HL-60/S4 treated with phorbol 12-myristate 13-acetate at 8.2 ng/mL for 4 days and 3 days (cell line): Measurements from ENCODE around the gene HNF1A.

ENCODE experiments used
- in situ Hi-C: fragments of 300-500 bp; cut with MboI; formaldehyde crosslinking; loops from 2 replicates; pipeline ENCODE4 v1.15.0; 2022; ENCODE audit warnings: low sequenced_read_pairs

The HNF1A gene

DNA sequence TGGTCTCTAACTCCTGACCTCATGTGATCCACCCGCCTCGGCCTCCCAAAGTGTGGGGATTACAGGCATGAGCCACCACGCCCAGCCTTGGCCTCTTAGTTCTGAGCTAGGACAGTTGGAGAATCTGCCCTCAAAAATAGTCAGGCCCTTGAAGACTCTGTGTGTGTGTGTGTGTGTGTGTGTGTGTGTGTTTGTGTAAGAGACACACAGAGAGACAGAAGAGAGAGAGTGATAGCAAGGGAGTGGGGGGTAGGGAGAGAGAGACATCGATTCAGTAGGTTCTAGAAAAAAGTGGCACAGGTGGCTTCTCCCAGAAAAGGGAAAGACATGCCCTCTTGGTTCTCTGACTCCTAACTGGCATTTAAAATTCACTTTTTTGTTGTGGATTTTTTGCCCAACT lies 5.4 kb downstream of the HNF1A start:
- in situ Hi-C loops, result no loop called here

GRCh38 chr12:120984351-120984898 lies 6.1 kb downstream of the HNF1A start:
- in situ Hi-C loops, result no loop called here

DNA sequence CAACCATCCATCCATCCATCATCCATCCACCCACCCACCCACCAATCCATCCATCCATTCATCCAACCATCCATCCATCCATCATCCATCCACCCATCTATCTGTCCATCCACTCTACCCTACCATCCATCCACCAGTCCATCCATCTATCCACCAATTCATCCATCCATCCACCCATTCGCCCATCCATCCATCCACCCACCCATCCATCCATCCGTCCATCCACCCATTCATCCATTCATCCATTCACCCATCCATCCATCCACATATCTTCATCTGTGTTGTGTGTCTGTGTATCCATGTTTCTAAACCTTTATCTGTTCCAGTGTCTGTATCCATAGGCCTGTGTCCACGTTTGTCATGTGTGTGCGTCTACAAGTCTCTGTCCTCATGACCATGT lies 9.9 kb downstream of the HNF1A start:
- in situ Hi-C loops, result no loop called here

DNA sequence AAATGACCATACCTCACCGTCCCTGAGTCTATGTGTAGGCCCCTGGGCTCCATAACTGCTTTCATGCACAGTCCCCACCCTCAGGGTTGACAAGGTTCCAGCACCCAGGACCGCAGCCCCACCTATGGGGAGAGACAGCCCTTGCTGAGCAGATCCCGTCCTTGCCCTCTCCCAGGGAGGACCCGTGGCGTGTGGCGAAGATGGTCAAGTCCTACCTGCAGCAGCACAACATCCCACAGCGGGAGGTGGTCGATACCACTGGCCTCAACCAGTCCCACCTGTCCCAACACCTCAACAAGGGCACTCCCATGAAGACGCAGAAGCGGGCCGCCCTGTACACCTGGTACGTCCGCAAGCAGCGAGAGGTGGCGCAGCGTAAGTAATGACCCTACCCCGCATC lies 10.3 kb downstream of the HNF1A start:
- in situ Hi-C loops, result no loop called here

- in situ Hi-C loops, result no loop called here
These were observed 11.3 kb downstream of the HNF1A start for GRCh38 chr12:120989687-120990086.

DNA sequence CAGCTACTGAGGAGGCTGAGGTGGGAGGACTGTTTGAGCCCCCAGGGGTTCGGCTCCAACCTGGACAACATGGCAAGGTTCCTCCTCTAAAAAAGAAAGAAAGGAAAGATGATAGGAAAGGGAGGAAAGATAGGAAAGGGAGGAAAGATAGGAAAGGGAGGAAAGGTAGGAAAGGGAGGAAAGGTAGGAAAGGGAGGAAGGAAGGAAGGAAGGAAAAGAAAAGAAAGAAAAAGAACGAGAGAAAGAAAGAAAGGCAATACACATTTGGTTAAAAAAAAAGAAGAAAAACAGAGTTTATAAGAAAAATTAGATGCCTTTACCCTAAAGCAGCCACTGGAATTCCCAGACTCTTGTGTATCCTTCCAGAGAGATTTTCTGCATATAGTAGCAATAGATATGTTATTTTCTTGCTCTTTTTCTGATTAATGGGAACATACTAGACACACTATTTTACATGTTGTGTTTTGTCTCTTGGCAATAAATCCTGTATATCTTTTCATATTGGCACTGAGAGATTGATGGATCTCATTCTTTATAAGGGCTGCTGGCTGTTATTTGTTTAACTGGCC lies 12.2 kb downstream of the HNF1A start:
- in situ Hi-C loops, result no loop called here

- in situ Hi-C loops, result no loop called here
These were observed 13.6 kb downstream of the HNF1A start for GRCh38 chr12:120991965-120992364.

DNA sequence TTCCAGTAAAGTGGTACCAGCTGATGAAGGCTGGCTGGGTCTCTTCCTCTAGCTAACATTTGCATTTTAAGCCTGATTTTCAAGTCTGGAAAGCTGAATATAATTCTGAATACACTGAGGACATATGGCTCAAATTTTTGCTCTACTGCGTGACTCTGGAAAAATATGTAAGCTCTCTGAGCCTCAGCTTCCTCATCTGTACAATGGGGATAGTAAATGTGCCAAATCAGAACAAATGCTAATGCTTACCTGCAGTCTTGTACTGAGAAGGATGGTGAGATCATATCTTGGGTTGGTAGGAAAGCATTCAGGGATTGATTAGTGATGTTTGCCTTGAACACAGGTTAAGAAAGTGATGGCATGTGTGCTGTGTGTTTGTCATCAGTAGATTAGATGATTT lies 14.6 kb downstream of the HNF1A start:
- in situ Hi-C loops, result no loop called here

GRCh38 chr12:120993496-120993895 lies 15.2 kb downstream of the HNF1A start:
- in situ Hi-C loops, result no loop called here

DNA sequence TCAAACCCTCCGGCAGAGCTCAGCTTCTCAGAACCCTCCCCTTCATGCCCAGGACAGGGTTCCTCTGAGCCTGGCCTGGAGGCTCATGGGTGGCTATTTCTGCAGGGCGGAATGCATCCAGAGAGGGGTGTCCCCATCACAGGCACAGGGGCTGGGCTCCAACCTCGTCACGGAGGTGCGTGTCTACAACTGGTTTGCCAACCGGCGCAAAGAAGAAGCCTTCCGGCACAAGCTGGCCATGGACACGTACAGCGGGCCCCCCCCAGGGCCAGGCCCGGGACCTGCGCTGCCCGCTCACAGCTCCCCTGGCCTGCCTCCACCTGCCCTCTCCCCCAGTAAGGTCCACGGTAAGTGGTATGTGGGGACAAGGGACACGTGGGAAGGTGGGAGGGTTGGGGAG lies 15.7 kb downstream of the HNF1A start:
- in situ Hi-C loops, result no loop called here

DNA sequence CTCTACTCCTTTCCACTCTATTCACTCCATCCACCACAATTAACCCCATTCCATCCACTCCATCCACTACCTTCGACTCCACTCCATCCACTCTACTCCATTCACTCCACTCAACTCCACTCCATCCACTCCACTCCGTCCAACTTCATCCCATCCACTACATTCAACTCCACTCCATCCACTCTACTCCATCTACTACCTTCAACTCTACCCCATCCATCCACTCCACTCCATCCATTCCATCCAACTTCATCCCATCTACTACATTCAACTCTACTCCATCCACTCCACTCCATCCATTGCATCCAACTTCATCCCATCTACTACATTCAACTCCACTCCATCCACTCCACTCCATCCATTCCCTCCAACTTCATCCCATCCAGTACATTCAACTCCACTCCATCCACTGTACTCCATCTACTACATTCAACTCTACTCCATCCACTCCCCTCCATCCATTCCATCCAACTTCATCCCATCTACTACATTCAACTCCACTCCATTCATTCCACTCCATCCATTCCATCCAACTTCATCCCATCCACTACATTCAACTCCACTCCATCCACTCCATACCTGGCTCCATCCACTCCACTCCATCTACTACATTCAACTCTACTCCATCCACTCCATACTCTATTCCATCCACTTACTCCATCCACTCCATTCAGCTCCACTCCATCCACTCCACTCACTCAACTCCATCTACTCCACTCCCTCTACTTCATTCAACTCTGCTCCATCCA lies 16.4 kb downstream of the HNF1A start:
- in situ Hi-C loops, result no loop called here

DNA sequence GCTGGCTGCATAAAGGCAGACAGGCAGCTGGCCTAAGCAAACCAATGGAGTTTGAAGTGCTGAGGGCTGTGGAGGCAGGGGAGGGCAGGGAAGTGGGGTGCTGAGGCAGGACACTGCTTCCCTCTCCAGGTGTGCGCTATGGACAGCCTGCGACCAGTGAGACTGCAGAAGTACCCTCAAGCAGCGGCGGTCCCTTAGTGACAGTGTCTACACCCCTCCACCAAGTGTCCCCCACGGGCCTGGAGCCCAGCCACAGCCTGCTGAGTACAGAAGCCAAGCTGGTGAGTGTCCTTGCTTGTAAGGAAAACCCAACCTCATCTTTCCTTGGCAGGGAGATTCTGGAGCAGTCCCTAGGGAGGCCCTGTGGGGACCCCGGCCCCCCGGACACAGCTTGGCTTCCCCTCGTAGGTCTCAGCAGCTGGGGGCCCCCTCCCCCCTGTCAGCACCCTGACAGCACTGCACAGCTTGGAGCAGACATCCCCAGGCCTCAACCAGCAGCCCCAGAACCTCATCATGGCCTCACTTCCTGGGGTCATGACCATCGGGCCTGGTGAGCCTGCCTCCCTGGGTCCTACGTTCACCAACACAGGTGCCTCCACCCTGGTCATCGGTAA lies 17.9 kb downstream of the HNF1A start:
- in situ Hi-C loops, result no loop called here

DNA sequence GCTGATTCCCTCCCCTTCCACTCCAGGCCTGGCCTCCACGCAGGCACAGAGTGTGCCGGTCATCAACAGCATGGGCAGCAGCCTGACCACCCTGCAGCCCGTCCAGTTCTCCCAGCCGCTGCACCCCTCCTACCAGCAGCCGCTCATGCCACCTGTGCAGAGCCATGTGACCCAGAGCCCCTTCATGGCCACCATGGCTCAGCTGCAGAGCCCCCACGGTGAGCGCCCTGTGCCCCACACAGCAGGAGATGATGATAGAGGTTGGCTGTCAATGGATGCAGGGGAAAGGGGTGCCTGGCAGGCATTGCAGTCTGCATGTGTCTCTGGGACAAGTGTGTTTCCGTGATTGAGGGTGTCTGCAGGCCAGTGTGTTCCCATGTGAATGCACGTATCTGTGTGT lies 19.1 kb downstream of the HNF1A start:
- in situ Hi-C loops, result no loop called here

- in situ Hi-C loops, result no loop called here
These were observed 20.1 kb downstream of the HNF1A start for GRCh38 chr12:120998435-120998834.

DNA sequence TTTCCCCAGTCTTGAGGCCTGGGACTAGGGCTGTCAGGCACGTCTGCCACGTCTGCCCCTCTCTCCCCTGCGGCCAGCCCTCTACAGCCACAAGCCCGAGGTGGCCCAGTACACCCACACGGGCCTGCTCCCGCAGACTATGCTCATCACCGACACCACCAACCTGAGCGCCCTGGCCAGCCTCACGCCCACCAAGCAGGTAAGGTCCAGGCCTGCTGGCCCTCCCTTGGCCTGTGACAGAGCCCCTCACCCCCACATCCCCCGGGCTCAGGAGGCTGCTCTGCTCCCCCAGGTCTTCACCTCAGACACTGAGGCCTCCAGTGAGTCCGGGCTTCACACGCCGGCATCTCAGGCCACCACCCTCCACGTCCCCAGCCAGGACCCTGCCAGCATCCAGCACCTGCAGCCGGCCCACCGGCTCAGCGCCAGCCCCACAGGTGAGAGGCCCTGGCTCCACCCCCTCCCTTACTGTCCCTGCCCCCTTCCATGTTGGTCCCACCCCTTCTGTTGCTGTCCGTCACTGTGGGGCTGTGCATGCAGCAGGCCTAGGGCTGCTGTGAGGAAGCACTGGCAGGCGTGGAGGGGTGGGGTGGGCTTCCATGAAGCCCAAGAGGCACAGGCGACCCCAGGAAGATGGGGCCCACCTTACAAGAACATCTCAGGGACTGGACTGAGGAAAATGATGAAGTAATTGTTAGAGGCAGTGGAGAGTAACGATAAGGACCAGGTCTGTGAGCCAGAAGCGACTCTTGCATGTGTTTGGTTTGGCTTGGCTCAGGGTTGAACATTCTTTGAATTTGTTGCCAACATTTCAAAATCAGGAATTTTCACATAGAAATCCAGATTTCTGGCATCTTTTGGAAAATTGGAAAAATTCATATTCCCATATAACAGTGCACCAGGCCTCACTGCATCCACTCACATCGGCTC lies 21.1 kb downstream of the HNF1A start:
- in situ Hi-C loops, result no loop called here

DNA sequence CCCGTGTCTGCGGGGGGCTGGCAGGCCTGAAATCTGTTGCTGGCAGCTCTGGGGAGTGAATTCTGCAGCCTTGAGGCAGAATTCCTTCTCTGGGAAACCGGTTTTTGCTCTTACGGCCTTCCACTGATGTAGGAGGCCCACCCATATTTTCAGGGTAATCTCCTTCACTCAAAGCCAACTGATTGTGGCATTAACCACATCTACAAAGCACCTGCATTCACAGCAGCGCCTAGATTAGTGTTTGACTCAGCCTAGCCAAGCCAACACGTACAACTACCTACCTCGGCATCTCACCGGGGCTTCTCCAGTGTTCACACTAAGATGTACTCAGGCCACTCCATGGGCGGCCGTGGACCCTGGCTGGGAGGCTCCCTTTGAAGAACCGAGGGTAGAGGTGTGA lies 22.2 kb downstream of the HNF1A start:
- in situ Hi-C loops, result no loop called here

- in situ Hi-C loops, result no loop called here
These were observed 22.7 kb downstream of the HNF1A start for GRCh38 chr12:121001060-121001459.

- in situ Hi-C loops, result no loop called here
These were observed 23.6 kb downstream of the HNF1A start for GRCh38 chr12:121001841-121002483.

- in situ Hi-C loops, result no loop called here
These were observed 25.3 kb downstream of the HNF1A start for GRCh38 chr12:121003650-121004049.

DNA sequence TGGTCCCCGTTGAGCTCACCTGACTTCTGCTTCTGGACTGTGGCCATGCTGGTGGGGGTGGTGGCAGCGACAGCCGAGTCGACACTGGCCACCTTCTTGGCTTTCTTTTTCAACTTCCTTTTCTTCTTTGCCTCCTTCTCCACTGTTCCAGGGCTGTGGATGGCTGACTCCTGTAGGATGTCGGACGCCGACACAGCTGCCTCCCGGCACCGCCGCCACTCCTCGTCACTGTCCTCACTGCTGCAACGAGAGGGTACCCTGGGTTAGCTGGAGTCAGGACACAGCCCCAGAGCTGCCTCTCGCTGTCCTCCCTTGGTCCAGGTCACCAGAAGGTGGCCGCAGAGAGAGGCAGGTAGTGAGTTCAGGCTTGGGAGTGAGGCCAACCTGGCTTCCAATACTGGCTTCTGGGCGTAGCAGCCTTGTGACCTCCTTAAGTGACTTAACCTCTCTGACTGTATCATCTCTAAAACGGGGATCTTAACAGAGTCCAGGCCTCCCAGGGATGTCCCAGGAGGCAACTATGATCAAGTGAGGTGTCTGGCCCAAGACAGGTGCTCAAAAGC lies 26.0 kb downstream of the HNF1A start:
- in situ Hi-C loops, result no loop called here
